Activated effector memory CD4-positive, alpha-beta T cell treated with Interleukin-2 at 50 U/mL for 16 hours (primary cell): Measurements from ENCODE around the gene OAS1.
"Not testable (repeated sequence)": the region's sequence is repeated elsewhere in the genome, so short reads cannot be mapped to it uniquely, and the experiment has no call there.

Source experiments
- DNase-seq: peaks from one replicate; pipeline ENCODE4 v3.0.0-alpha.2; 2020

Gene OAS1

DNA sequence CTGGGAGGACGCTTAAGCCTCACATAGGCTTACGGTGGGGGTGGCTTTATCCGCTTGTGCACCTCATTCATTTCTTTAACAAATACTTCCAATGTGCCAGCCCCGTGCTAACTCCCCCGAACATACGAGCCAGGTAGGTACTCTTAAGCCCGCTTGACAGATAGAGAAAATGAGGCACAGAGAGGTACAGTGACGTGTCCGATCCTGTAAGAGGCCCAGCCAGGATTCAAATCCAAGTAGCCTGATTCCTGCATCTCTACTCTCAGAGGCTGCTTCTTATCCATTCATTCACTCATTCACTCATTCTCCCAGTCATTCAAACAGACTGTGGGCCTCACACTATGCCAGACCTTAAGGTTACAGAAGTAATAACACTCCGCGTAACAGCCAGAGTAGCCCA lies 32.0 kb downstream of the OAS1 start:
- DNase-seq, result no peak

DNA sequence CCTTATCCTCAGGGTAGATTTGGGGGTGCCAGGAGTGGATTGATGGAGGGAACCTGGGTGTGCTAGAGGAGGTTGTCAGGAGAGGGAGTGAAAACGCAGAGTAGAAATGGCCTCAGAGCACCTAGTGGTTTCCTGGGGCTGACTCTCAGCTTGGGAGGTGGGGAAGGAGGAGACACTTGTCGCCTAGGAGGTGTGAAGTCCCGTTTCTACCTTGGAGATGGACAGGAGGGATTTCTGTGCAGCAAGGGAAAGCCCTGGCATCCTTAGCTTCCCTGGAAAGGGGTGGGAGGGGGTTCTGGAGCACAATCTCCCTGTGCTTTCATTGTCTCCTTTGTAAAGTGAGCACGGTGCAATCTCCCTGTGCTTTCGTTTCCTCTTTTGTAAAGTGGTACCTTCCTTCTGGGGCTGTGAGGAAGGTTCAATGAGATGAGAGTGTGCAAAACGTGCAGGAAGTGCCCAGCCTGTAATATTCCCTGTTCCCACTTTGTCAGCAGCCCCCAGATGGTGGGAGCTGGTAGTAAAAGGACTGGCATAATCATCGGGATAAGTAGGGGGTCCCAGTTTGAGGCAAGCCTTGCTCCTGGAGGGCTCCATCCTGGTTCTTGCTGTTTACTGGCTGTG lies 33.1 kb downstream of the OAS1 start:
- no peak for DNase-seq

DNA sequence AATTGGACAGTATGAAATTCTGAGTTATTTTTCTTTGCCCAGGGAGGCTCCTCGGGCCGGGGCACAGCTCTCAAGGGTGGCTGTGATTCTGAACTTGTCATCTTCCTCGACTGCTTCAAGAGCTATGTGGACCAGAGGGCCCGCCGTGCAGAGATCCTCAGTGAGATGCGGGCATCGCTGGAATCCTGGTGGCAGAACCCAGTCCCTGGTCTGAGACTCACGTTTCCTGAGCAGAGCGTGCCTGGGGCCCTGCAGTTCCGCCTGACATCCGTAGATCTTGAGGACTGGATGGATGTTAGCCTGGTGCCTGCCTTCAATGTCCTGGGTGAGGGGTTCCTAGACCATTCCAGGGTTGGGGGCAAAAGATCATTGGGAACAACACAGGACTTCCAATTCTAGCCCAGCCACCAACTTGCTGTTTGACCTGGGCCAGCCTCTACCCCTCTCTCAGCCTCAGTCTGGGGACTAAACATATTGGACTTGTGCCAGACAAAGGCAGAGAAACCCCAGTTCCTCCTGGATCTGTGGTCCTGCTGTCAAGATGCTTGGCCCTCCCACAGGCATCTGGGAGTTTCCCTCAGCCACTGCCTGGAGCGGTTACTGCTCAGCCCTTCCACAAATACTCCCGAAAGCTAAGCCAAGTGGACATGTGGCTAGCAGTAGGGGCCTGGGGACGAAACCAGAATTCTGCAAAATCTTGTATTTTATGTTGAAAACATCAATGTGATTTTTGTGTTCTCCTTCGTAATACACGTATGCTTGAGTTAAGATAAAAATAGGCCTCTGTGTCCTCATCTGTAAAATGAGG lies 35.0 kb downstream of the OAS1 start:
- no peak for DNase-seq

DNA sequence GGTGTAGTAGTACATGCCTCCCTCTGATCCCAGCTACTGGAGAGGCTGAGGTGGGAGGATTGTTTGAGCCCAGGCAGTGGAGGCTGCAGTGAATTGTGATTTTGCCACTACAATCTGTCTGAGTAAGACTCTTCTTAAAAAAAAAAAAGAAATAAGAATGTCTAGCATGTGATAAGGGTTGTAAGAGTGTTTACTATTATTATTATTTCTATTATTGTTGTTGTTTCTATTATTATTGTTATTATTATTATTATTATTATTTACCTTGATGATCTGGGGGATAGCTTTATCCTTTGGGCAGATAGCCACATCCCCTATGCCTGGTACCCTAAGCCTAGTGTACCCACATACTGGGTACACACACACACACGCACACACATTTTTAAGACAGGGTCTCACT lies 35.8 kb downstream of the OAS1 start:
- DNase-seq, result no peak

DNA sequence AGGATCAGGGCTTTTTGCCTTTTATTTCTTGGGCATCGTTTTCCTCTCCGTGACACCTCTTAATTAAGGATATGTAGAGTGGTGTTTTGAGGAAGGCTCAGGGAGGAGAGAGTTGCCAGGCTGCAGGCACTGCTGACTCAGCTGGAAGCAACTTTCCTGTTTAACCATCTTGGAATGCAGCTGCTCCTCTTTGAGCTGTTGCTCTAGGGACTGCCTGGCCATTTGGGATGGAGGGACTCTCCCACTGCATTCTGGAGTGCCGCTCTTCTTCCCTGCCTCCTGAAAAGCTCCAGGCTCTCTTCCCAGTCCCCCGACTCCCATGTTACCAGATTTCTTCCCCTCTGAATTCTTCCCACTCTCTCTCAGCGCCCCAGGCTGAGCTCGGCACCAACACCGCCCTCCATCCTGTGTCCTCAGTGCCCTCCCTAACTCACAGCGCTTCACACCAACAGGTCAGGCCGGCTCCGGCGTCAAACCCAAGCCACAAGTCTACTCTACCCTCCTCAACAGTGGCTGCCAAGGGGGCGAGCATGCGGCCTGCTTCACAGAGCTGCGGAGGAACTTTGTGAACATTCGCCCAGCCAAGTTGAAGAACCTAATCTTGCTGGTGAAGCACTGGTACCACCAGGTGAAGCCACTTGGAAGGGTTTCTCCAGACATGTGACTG lies 37.4 kb downstream of the OAS1 start:
- DNase-seq, result no peak

DNA sequence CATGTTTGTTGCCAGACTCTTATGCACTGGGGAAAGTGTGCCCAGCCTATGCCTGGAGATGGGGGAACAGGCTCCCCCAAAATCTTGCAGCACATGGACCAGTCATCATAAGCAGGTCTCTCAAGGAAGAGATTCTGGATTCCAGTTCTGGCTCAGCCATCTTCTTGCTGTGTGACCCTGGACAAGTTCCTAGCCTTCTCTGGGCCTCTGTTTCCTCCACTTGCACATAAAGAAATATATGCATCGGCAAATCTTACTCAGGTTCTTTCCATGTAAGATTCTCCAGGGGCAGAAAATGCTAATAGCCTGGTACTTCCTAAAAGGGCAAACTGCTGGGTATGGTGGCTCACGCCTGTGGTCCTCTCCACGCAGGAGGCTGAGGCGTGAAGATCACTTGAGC lies 38.8 kb downstream of the OAS1 start:
- DNase-seq, result no peak

DNA sequence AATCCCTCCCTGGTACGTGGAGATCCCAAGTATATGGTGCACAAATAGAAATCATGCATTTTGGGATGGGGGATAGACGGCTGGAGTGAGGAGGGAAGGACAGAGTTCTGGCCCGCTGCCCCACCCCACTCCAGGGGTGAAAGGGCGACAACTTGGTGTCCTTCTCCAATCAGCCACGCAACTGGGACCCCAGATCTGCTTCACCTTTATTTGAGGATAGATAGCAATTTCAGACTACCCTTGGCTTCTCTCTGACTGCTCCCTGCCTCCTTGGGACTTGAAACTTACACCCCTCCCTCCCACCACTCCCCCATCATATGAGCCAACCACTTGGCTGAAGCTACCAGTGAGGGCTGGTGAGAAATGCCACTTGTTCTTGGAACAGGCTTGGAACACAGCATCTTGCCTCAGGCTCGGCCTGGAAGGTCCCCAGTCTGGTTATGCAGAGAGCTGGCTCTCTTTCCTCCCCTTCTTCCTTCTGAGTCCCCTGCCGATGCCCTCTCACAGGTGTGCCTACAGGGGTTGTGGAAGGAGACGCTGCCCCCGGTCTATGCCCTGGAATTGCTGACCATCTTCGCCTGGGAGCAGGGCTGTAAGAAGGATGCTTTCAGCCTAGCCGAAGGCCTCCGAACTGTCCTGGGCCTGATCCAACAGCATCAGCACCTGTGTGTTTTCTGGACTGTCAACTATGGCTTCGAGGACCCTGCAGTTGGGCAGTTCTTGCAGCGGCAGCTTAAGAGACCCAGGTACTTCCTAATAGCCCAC lies 39.7 kb downstream of the OAS1 start:
- DNase-seq, result no peak

DNA sequence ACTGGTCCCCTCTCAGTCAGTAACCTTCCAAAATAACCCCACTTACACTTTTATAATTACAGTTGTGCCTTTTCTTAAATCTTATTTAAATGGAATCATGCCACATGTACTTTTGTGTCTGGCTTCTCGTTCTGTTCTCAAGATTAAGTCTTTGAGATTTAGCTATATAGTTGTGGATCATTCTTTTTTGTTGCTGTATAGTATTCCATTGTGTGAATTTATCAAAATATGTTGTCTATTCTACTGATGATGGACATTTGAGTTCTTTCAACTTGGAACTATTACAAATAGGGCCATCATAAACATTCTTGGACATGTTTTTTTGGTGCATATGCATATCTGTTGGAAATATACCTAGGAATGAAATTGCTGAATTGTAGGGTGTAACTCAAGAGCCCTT lies 40.6 kb downstream of the OAS1 start:
- no peak for DNase-seq

DNA sequence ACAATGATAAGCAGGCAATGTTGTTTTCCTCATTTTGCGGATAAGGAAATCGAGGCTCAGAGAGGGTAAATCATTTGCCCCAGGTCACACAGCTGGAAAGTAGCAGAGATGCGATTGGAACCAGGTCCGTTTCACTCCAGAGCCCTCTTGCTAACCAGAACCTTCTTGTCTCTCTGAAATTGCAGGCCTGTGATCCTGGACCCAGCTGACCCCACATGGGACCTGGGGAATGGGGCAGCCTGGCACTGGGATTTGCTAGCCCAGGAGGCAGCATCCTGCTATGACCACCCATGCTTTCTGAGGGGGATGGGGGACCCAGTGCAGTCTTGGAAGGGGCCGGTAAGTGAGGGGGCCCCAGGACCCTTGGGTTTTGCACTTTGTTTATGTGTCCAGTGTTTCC lies 41.0 kb downstream of the OAS1 start:
- DNase-seq, result no peak

DNA sequence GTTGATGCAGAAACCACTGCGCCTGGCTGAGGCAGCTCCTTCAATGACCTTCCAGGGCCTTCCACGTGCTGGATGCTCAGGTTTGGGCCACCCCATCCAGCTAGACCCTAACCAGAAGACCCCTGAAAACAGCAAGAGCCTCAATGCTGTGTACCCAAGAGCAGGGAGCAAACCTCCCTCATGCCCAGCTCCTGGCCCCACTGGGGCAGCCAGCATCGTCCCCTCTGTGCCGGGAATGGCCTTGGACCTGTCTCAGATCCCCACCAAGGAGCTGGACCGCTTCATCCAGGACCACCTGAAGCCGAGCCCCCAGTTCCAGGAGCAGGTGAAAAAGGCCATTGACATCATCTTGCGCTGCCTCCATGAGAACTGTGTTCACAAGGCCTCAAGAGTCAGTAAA lies 42.0 kb downstream of the OAS1 start:
- DNase-seq, result no peak

DNA sequence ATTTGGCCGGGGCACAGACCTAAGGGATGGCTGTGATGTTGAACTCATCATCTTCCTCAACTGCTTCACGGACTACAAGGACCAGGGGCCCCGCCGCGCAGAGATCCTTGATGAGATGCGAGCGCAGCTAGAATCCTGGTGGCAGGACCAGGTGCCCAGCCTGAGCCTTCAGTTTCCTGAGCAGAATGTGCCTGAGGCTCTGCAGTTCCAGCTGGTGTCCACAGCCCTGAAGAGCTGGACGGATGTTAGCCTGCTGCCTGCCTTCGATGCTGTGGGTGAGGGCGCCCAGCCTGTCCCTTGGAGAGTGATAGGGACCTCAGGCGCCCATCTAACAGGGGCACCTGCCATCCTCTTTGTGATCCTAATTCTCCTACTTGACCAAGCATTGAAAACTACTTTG lies 43.9 kb downstream of the OAS1 start:
- no peak for DNase-seq

DNA sequence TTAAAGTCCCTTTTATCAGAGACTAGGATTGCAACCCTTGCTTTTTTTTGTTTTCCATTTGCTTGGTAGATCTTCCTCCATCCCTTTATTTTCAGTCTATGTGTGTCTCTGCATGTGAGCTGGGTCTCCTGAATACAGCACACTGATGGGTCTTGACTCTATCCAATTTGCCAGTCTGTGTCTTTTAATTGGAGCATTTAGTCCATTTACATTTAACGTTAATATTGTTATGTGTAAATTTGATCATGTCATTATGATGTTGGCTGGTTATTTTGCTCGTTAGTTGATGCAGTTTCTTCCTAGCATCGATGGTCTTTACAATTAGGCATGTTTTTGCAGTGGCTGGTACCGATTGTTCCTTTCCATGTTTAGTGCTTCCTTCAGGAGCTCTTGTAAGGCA lies 50.4 kb downstream of the OAS1 start:
- not testable (repeated sequence) for DNase-seq

DNA sequence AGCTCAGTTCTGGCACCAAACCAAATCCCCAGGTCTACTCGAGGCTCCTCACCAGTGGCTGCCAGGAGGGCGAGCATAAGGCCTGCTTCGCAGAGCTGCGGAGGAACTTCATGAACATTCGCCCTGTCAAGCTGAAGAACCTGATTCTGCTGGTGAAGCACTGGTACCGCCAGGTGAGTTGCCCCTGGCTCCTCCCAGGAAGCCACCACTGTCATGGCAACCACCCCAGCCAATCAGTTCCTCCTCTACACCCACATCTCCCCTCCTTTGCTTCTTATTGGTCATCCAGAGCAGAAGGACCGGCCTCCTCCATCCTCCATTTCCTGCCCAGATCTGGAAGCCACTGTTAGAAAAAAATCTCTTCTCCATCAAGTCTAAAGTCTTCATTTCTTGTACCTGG lies 54.3 kb downstream of the OAS1 start:
- DNase-seq, result no peak

DNA sequence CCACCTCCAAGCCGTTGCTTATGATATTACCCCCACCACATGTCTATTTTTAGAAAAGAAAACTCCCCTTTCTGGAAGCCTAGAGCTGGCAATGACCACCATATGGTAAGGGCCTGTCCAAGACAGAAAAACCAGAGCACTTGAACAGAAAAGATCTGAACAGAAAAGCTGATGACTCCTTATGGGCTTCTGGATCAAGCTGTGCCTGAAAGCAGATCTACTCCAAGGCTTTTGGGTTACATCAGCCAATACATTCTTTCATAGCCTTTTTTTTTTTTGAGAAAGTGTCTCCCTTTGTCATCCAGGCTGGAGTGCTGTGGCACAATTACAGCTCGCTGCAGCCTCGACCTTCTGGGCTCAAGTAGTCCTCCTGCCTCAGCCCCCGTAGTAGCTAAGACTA lies 54.8 kb downstream of the OAS1 start:
- no peak for DNase-seq

DNA sequence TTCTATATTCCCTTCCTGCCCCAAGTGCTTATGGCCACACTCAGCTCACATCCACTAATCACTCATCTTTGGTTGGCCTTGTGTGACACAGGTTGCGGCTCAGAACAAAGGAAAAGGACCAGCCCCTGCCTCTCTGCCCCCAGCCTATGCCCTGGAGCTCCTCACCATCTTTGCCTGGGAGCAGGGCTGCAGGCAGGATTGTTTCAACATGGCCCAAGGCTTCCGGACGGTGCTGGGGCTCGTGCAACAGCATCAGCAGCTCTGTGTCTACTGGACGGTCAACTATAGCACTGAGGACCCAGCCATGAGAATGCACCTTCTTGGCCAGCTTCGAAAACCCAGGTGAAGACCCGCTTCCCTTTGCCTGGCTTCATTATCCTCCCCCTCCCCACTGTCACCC lies 55.8 kb downstream of the OAS1 start:
- DNase-seq, result no peak

DNA sequence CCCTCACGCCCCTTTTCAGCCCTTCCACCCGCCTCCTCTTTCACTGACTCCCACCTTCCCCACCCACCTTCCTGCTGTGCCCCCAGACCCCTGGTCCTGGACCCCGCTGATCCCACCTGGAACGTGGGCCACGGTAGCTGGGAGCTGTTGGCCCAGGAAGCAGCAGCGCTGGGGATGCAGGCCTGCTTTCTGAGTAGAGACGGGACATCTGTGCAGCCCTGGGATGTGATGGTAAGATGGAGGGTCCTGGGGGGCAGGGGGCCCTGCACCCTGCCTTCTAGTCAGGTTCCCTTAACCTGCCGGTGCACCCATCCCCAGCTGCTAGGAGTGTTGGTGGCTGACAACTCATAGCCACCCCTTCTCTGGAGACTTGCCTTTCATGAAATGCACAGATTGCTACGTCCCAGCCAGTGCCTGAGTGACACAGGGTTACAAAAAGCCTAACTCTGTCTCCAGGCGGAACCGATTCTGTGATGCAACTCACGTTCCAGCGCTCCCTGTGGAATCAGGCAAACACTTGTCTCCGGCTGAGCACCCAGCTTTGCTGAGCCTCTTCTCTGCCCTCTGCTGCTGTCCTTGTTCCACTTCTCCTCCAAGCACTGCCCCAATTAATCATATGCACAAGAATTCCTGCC lies 56.6 kb downstream of the OAS1 start:
- DNase-seq, result no peak

DNA sequence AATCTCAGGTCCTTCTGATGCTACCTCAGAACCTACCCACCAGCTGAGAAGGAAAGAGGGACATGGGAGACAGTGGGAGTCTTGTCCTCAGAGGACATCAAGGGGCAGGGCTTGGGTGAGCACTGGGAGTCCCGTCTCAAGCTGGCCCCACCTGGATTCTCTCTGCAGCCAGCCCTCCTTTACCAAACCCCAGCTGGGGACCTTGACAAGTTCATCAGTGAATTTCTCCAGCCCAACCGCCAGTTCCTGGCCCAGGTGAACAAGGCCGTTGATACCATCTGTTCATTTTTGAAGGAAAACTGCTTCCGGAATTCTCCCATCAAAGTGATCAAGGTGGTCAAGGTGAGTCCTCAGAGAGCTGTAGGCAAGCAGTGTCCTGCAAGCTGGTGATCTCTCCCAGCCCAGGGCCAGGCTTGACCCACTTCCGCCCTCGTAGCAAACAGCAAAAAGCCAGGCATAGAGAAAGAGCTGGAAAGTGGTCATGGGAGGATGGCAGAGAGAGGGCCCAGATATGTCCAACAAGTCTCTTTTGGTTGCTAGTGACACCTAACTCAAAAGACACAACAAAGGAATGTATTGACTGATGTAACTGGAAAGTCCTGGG lies 57.4 kb downstream of the OAS1 start:
- DNase-seq, result no peak

DNA sequence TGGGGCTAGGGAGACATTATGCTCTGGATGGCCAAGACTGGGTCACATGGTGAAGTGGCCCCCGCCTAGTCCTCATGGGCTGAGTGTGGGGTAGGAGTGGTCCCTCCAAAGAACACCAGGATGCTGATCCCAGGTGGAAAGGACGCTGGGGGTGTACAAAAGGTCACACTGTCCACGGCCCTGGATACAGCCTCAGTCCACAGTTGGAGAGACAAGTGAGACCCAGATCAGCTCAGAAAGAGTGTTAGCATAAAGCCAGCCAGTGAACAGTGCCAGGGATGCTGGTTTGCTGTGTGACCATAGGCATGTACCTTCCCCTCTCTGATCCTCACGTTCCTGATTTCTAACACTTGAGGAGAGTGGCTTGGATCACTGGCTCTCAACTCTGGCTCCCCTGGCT lies 58.2 kb downstream of the OAS1 start:
- DNase-seq, result no peak

DNA sequence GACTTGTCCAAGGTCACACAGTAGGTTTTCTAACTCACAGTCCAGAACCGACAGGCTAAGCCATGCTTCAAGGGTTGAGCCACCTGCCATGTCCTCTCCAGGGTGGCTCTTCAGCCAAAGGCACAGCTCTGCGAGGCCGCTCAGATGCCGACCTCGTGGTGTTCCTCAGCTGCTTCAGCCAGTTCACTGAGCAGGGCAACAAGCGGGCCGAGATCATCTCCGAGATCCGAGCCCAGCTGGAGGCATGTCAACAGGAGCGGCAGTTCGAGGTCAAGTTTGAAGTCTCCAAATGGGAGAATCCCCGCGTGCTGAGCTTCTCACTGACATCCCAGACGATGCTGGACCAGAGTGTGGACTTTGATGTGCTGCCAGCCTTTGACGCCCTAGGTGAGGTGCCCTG lies 58.9 kb downstream of the OAS1 start:
- no peak for DNase-seq

DNA sequence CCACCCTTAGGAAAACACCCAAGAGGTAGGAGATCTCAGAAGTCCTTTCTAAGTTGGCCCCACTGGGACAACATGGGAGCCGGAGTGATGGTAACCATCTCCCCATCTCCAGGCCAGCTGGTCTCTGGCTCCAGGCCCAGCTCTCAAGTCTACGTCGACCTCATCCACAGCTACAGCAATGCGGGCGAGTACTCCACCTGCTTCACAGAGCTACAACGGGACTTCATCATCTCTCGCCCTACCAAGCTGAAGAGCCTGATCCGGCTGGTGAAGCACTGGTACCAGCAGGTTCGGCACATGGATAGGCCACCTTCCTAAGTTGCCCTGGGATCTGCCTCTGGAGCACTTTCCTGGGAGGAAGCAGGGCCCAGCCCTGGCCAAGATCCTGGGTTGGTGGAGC lies 60.5 kb downstream of the OAS1 start:
- no peak for DNase-seq

DNA sequence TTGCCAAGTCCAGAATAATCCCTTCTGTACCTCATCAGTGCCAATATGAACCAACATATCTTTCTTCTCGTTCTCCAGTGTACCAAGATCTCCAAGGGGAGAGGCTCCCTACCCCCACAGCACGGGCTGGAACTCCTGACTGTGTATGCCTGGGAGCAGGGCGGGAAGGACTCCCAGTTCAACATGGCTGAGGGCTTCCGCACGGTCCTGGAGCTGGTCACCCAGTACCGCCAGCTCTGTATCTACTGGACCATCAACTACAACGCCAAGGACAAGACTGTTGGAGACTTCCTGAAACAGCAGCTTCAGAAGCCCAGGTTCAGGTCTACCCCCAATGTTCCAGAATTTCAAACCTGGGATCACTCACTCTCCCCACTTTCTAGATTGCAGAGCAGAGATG lies 61.1 kb downstream of the OAS1 start:
- no peak for DNase-seq
